OCI-M1 (cell line): ENCODE results near the gene PRKCD.
"Not testable (repeated sequence)": the region's sequence is repeated elsewhere in the genome, so short reads cannot be mapped to it uniquely, and the experiment has no call there.

Experiments
- DNase-seq: peaks from one replicate; lab custom pipeline; 2025; lab: John Stamatoyannopoulos, UW

Gene PRKCD

GRCh38 chr3:53139906-53140846 lies 20.8 kb upstream of the PRKCD start:
- no peak for DNase-seq

- no peak for DNase-seq
Measured at GRCh38 chr3:53140847-53141845, 19.9 kb upstream of the PRKCD start.

- DNase-seq = no peak
Measured at GRCh38 chr3:53142986-53143385, 18.0 kb upstream of the PRKCD start.

GRCh38 chr3:53144446-53144845 lies 16.6 kb upstream of the PRKCD start:
- no peak for DNase-seq

GRCh38 chr3:53144862-53145712 lies 15.9 kb upstream of the PRKCD start:
- DNase-seq = no peak

GRCh38 chr3:53145713-53146080 lies 15.3 kb upstream of the PRKCD start:
- no peak for DNase-seq

- DNase-seq = no peak
Measured at GRCh38 chr3:53146319-53146891, 14.6 kb upstream of the PRKCD start.

- DNase-seq = no peak
Measured at GRCh38 chr3:53147151-53147902, 13.7 kb upstream of the PRKCD start.

- DNase-seq = no peak
Measured at GRCh38 chr3:53147903-53148400, 13.1 kb upstream of the PRKCD start.

GRCh38 chr3:53149006-53149690 lies 11.9 kb upstream of the PRKCD start:
- no peak for DNase-seq

- DNase-seq = no peak
Measured at GRCh38 chr3:53149699-53150098, 11.3 kb upstream of the PRKCD start.

- DNase-seq = no peak
Measured at GRCh38 chr3:53150247-53151085, 10.5 kb upstream of the PRKCD start.

GRCh38 chr3:53151086-53151438 lies 9.9 kb upstream of the PRKCD start:
- not testable (repeated sequence) for DNase-seq

GRCh38 chr3:53151465-53151864 lies 9.5 kb upstream of the PRKCD start:
- no peak for DNase-seq

GRCh38 chr3:53151870-53152660 lies 8.9 kb upstream of the PRKCD start:
- DNase-seq = no peak

GRCh38 chr3:53153264-53153823 lies 7.7 kb upstream of the PRKCD start:
- DNase-seq = no peak

GRCh38 chr3:53153980-53154379 lies 7.0 kb upstream of the PRKCD start:
- DNase-seq = peak; percentile 18

GRCh38 chr3:53154881-53155285 lies 6.1 kb upstream of the PRKCD start:
- DNase-seq = no peak
